ENCODE data around the gene SGTA.

DNA sequence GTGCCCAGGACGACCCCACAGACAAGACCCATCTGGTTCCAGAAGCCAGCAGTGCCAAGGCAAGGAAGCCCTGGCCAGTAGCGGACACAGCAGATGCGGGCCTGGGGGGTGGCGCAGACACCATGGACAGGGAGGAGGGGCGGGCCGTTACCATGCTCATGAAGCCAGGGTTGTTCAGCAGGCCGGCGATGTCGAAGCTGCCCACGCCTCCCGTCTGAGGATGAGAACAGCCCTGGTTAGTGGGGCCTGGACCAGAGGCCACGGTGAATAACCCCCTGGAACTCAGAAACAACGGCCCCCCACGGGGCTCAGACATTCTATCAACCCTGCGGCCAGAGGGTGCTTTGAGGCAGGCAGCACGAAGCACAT, 21.8 kb downstream of the SGTA start:
- TF ChIP-seq, protein P1, sequence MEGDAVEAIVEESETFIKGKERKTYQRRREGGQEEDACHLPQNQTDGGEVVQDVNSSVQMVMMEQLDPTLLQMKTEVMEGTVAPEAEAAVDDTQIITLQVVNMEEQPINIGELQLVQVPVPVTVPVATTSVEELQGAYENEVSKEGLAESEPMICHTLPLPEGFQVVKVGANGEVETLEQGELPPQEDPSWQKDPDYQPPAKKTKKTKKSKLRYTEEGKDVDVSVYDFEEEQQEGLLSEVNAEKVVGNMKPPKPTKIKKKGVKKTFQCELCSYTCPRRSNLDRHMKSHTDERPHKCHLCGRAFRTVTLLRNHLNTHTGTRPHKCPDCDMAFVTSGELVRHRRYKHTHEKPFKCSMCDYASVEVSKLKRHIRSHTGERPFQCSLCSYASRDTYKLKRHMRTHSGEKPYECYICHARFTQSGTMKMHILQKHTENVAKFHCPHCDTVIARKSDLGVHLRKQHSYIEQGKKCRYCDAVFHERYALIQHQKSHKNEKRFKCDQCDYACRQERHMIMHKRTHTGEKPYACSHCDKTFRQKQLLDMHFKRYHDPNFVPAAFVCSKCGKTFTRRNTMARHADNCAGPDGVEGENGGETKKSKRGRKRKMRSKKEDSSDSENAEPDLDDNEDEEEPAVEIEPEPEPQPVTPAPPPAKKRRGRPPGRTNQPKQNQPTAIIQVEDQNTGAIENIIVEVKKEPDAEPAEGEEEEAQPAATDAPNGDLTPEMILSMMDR (conservative IDR thresholded peaks at IDR 0.05; ENCODE audit: low read depth, low read length), result no peak
- TF ChIP-seq, protein P2, sequence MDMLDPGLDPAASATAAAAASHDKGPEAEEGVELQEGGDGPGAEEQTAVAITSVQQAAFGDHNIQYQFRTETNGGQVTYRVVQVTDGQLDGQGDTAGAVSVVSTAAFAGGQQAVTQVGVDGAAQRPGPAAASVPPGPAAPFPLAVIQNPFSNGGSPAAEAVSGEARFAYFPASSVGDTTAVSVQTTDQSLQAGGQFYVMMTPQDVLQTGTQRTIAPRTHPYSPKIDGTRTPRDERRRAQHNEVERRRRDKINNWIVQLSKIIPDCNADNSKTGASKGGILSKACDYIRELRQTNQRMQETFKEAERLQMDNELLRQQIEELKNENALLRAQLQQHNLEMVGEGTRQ (IDR thresholded peaks at IDR 0.05; ENCODE audit: low read depth, low read length), result no peak

All from IMR-90 (cell line).